Trophoblast cell (in vitro differentiated cells and primary cell): ENCODE results near the gene ZACN.
"Not testable (repeated sequence)": the region's sequence is repeated elsewhere in the genome, so short reads cannot be mapped to it uniquely, and the experiment has no call there.

ENCODE experiments used
- DNase-seq, 2 donors: peaks; one replicate each; pipeline ENCODE4 v3.0.0-alpha.2; 2016
- H2AFZ ChIP-seq: 2 replicates; pipeline ENCODE4 v1.6.1; 2013; ENCODE audit warnings: low read length, moderate library complexity, mild to moderate bottlenecking; ENCODE audit not compliant: insufficient read depth, poor library complexity
- H2AK5ac ChIP-seq: 2 replicates; pipeline ENCODE4 v1.6.1; 2013; ENCODE audit warnings: mild to moderate bottlenecking, low read length
- H2BK120ac ChIP-seq: 2 replicates; pipeline ENCODE4 v1.6.1; 2013; ENCODE audit warnings: low read length, mild to moderate bottlenecking, moderate library complexity; ENCODE audit not compliant: insufficient read depth, poor library complexity
- H2BK12ac ChIP-seq: 2 replicates; pipeline ENCODE4 v1.6.1; 2013; ENCODE audit warnings: mild to moderate bottlenecking, low read length, moderate library complexity
- H2BK5ac ChIP-seq: 2 replicates; pipeline ENCODE4 v1.6.1; 2013; ENCODE audit warnings: low read length, low read depth, moderate library complexity, mild to moderate bottlenecking; ENCODE audit not compliant: poor library complexity
- H3K14ac ChIP-seq: 2 replicates; pipeline ENCODE4 v1.6.1; 2013; ENCODE audit warnings: mild to moderate bottlenecking, low read length
- H3K18ac ChIP-seq: 2 replicates; pipeline ENCODE4 v1.6.1; 2013; ENCODE audit warnings: mild to moderate bottlenecking, low read length
- H3K23ac ChIP-seq: 2 replicates; pipeline ENCODE4 v1.6.1; 2013; ENCODE audit warnings: low read length
- H3K27ac ChIP-seq: 2 replicates; pipeline ENCODE4 v1.5.1; 2013; ENCODE audit warnings: low read depth, mild to moderate bottlenecking, inconsistent platforms, low read length, moderate library complexity
- H3K27me3 ChIP-seq: 2 replicates; pipeline ENCODE4 v1.6.1; 2013; ENCODE audit warnings: inconsistent platforms, mild to moderate bottlenecking, low read length, moderate library complexity; ENCODE audit not compliant: insufficient read depth
- H3K36me3 ChIP-seq, 2 experiments: 1 replicate in 1 of 2; 2 replicates in 1 of 2; pipeline ENCODE4 v1.6.1; 2013; ENCODE audit warnings: low read length in 2 of 2, mild to moderate bottlenecking in 2 of 2, moderate library complexity in 1 of 2; ENCODE audit not compliant: insufficient read depth in 2 of 2, control insufficient read depth in 1 of 2
- H3K4ac ChIP-seq: 2 replicates; pipeline ENCODE4 v1.6.1; 2013; ENCODE audit warnings: low read depth, mild to moderate bottlenecking, low read length, moderate library complexity
- H3K4me1 ChIP-seq, 2 experiments: 1 replicate in 1 of 2; 2 replicates in 1 of 2; pipeline ENCODE4 v1.6.1; 2013; ENCODE audit warnings: low read length in 2 of 2, mild to moderate bottlenecking in 2 of 2, moderate library complexity in 1 of 2; ENCODE audit not compliant: insufficient read depth in 2 of 2, control insufficient read depth in 1 of 2
- H3K4me2 ChIP-seq: 2 replicates; pipeline ENCODE4 v1.6.1; 2013; ENCODE audit warnings: inconsistent platforms, mild to moderate bottlenecking, low read length, moderate library complexity
- H3K4me3 ChIP-seq: 2 replicates; pipeline ENCODE4 v1.5.1; 2013; ENCODE audit warnings: mild to moderate bottlenecking, low read depth, low read length, inconsistent platforms
- H3K79me1 ChIP-seq: one replicate; pipeline ENCODE4 v1.6.1; 2013; ENCODE audit warnings: low read length
- H3K79me2 ChIP-seq: 2 replicates; pipeline ENCODE4 v1.6.1; 2013; ENCODE audit warnings: low read length, mild to moderate bottlenecking; ENCODE audit not compliant: control insufficient read depth, insufficient read depth, poor library complexity
- H3K9ac ChIP-seq: 2 replicates; pipeline ENCODE4 v1.6.1; 2013; ENCODE audit warnings: mild to moderate bottlenecking, low read length
- H3K9me3 ChIP-seq: 2 replicates; pipeline ENCODE4 v1.6.1; 2013; ENCODE audit warnings: low read depth, mild to moderate bottlenecking, control low read depth, inconsistent platforms, low read length; ENCODE audit not compliant: insufficient read depth
- H4K12ac ChIP-seq: 2 replicates; pipeline ENCODE4 v1.6.1; 2013; ENCODE audit warnings: low read depth, mild to moderate bottlenecking, low read length, moderate library complexity
- H4K8ac ChIP-seq: 2 replicates; pipeline ENCODE4 v1.6.1; 2013; ENCODE audit warnings: low read depth, mild to moderate bottlenecking, low read length, moderate library complexity
- H4K91ac ChIP-seq: one replicate; pipeline ENCODE4 v1.6.1; 2013; ENCODE audit warnings: low read depth, mild to moderate bottlenecking, low read length, moderate library complexity
- WGBS: extraction: QIAGEN DNeasy Blood & Tissue Kit; methylation state at CpG from one replicate; pipeline ENCODE4 v1.1.7; 2013; ENCODE audit warnings: missing lambda C conversion rate; ENCODE audit not compliant: insufficient read length, insufficient coverage; ENCODE audit errors: extremely low coverage; 5-methylcytosine and 5-hydroxymethylcytosine counted together

Gene ZACN

DNA sequence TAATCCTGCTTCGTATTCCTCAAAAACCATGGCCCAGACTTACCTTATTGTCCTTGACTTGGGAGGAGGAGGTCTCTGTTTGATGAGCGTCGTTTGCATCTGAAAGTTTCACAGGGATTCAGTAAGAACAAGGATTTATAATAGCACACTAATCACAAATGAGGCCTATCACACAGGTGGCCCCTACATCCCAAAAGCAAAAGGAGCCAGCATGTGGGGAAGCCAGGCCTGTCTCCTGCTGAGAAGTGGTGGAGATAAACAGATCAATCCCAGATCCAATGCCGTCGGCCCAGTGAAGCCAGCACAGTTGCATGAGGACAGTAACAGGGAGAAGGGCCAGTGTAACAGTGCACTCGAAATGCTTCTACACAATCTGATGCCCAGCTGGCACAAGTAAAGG is 38.6 kb upstream of the ZACN start:
- no peak overlapping the region for H3K27ac ChIP-seq
- no peak overlapping the region for H2BK5ac ChIP-seq
- no peaks in the 10 kb centered on the region for H3K79me1 ChIP-seq
- H3K4me2 ChIP-seq = no peak overlapping the region
- H3K79me2 ChIP-seq = no peaks in the 10 kb centered on the region
- no peak overlapping the region for H2AK5ac ChIP-seq
- H3K14ac ChIP-seq = no peak overlapping the region
- no peak overlapping the region for H2BK120ac ChIP-seq
- no CpG with 5 or more reads among the region's 6 CpGs for WGBS
- H4K8ac ChIP-seq = no peak overlapping the region
- H3K9ac ChIP-seq = no peak overlapping the region
- H3K36me3 ChIP-seq = peaks cover 51 to 65% of the 10 kb centered on the region in 2 experiments
- no peak for DNase-seq
- H3K23ac ChIP-seq = no peak overlapping the region
- H3K4ac ChIP-seq = no peak overlapping the region
- no peak overlapping the region for H3K18ac ChIP-seq
- H3K9me3 ChIP-seq = no peaks in the 10 kb centered on the region
- no peak overlapping the region for H4K91ac ChIP-seq
- no peaks in the 10 kb centered on the region for H3K4me1 ChIP-seq
- H2AFZ ChIP-seq = no peak overlapping the region
- H4K12ac ChIP-seq = no peak overlapping the region
- no peak overlapping the region for H3K4me3 ChIP-seq
- no peaks in the 10 kb centered on the region for H3K27me3 ChIP-seq
- H2BK12ac ChIP-seq = no peak overlapping the region

DNA sequence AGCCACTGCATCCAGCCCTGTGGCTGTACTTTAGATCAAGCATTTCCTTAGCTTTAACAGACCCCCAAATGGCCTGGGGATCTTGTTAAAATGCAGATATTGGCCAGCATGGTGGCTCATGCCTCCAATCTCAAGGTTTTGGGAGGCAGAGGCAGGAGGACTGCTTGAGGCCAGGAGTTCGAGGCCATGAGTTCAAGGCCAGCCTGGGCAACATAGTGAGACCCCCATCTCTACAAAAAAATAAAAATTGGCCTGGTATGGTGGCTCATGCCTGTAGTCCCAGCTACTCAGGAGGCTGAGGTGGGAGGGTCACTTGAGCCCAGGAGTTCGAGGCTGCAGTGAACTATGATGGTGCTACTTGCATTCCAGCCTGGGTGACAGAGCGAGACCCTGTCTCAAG is 36.1 kb upstream of the ZACN start:
- not testable (repeated sequence) for H2BK120ac ChIP-seq, H3K18ac ChIP-seq, DNase-seq, H3K14ac ChIP-seq, H2AK5ac ChIP-seq, H3K4ac ChIP-seq, H3K9ac ChIP-seq, H3K27ac ChIP-seq, H3K27me3 ChIP-seq, H3K23ac ChIP-seq, H3K4me3 ChIP-seq, H3K4me1 ChIP-seq, H3K9me3 ChIP-seq, H3K79me1 ChIP-seq, H3K79me2 ChIP-seq, H4K12ac ChIP-seq, H2BK5ac ChIP-seq, H4K91ac ChIP-seq, H4K8ac ChIP-seq, H2AFZ ChIP-seq, H3K4me2 ChIP-seq, H2BK12ac ChIP-seq
- peaks cover 72 to 85% of the 10 kb centered on the region in 2 experiments for H3K36me3 ChIP-seq
- WGBS = no CpG with 5 or more reads among the region's 3 CpGs

GRCh38 chr17:76044475-76045007 is 34.4 kb upstream of the ZACN start:
- not testable (repeated sequence) for H3K9me3 ChIP-seq, H4K12ac ChIP-seq, DNase-seq, H2AFZ ChIP-seq, H3K18ac ChIP-seq, H3K27me3 ChIP-seq, H4K91ac ChIP-seq, H2BK120ac ChIP-seq, H2BK5ac ChIP-seq, H3K4me2 ChIP-seq, H2AK5ac ChIP-seq, H3K4me1 ChIP-seq, H3K9ac ChIP-seq, H3K23ac ChIP-seq, H3K4ac ChIP-seq, H3K14ac ChIP-seq, H3K4me3 ChIP-seq, H3K79me2 ChIP-seq, H3K27ac ChIP-seq, H3K79me1 ChIP-seq, H2BK12ac ChIP-seq, H4K8ac ChIP-seq
- peaks cover 76 to 86% of the 10 kb centered on the region in 2 experiments for H3K36me3 ChIP-seq
- no CpG with 5 or more reads among the region's 11 CpGs for WGBS

DNA sequence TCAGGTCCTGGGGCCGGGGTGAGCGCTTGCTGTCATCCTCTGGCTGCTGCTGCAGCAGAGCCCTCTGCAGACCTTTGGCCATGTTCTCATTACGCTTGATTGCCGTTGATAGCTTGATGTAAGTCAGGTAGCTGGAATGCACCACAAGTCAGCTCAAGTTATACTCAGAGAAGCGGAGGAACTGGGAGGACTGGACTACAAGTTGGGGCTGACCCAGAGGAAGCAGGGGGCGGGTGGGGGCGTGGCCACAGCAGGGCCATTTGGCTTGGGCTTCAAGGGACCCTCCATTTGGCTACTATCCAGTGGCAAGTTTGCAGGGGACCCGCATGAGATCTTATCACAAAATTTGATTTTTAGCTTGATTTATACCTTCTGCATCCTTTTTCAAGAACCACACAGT is 32.9 kb upstream of the ZACN start:
- H3K36me3 ChIP-seq = peaks cover 74 to 86% of the 10 kb centered on the region in 2 experiments
- no peak overlapping the region for H4K8ac ChIP-seq
- H3K4ac ChIP-seq = no peak overlapping the region
- no peaks in the 10 kb centered on the region for H3K4me1 ChIP-seq
- no peak overlapping the region for H3K27ac ChIP-seq
- DNase-seq = no peak
- H3K14ac ChIP-seq = no peak overlapping the region
- H2AK5ac ChIP-seq = no peak overlapping the region
- no peak overlapping the region for H3K4me3 ChIP-seq
- no peaks in the 10 kb centered on the region for H3K79me1 ChIP-seq
- H3K9ac ChIP-seq = no peak overlapping the region
- H3K23ac ChIP-seq = no peak overlapping the region
- no peak overlapping the region for H4K12ac ChIP-seq
- no peak overlapping the region for H2BK5ac ChIP-seq
- H3K4me2 ChIP-seq = no peak overlapping the region
- H2BK12ac ChIP-seq = no peak overlapping the region
- H3K9me3 ChIP-seq = no peaks in the 10 kb centered on the region
- no peak overlapping the region for H3K18ac ChIP-seq
- no peaks in the 10 kb centered on the region for H3K27me3 ChIP-seq
- no peak overlapping the region for H2BK120ac ChIP-seq
- no peak overlapping the region for H2AFZ ChIP-seq
- H4K91ac ChIP-seq = no peak overlapping the region
- WGBS = no CpG with 5 or more reads among the region's 8 CpGs
- no peaks in the 10 kb centered on the region for H3K79me2 ChIP-seq
